ENCODE data around the gene OR5D13.

Gene OR5D13

DNA sequence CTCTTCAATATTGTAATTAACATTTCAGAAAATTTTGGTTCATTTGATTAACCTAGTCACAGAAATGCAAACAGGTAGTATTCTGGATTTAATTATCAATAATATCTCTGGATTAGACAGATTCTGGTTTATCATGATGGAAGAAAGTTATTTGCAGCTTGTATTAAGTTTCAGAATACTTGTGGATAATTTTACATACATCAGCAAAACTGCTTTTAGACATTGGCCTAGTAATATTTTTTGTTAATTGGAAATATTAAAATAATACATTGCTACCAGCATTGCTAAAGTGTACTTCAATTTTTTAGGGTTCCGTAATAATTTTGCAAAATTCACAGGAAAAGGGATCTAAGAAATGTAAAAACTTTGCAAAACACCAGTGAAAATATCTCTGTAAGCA lies 18.4 kb downstream of the OR5D13 start:
- Histone ChIP-seq H3K79me2 (ENCODE audit: control insufficient read depth, low read length) (no peaks in the 10 kb centered on the region), H3F3A (ENCODE audit: control insufficient read depth, insufficient read depth) (no peaks in the 10 kb centered on the region), H4K20me1 (ENCODE audit: control insufficient read depth, insufficient read depth, low read depth, low read length) (no peaks in the 10 kb centered on the region), H3K9me3 (ENCODE audit: control insufficient read depth, insufficient read depth, low read length) (no peaks in the 10 kb centered on the region), H3K9me2 (replicated peaks; ENCODE audit: control insufficient read depth, low read length) (no peaks in the 10 kb centered on the region; the same call in 1 of the 2 replicates), H3K27ac (ENCODE audit: low read depth, low read length) (no peak overlapping the region), H3K4me3 (ENCODE audit: low read length) (no peak overlapping the region), H3K4me2 (ENCODE audit: low read length) (no peak overlapping the region), H3K36me3 (ENCODE audit: control insufficient read depth, low read length) (no peaks in the 10 kb centered on the region), H3K4me1 (ENCODE audit: control insufficient read depth, low read length) (no peaks in the 10 kb centered on the region), H3K27me3 (ENCODE audit: control insufficient read depth, low read length) (no peaks in the 10 kb centered on the region)
- TF ChIP-seq, protein P1, sequence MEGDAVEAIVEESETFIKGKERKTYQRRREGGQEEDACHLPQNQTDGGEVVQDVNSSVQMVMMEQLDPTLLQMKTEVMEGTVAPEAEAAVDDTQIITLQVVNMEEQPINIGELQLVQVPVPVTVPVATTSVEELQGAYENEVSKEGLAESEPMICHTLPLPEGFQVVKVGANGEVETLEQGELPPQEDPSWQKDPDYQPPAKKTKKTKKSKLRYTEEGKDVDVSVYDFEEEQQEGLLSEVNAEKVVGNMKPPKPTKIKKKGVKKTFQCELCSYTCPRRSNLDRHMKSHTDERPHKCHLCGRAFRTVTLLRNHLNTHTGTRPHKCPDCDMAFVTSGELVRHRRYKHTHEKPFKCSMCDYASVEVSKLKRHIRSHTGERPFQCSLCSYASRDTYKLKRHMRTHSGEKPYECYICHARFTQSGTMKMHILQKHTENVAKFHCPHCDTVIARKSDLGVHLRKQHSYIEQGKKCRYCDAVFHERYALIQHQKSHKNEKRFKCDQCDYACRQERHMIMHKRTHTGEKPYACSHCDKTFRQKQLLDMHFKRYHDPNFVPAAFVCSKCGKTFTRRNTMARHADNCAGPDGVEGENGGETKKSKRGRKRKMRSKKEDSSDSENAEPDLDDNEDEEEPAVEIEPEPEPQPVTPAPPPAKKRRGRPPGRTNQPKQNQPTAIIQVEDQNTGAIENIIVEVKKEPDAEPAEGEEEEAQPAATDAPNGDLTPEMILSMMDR (IDR thresholded peaks at IDR 0.05; ENCODE audit: low read depth, low read length, poor library complexity, severe bottlenecking) = no peak
- TF ChIP-seq EZH2phosphoT487 (IDR thresholded peaks at IDR 0.05; ENCODE audit: borderline replicate concordance, low read length) = no peak

DNA sequence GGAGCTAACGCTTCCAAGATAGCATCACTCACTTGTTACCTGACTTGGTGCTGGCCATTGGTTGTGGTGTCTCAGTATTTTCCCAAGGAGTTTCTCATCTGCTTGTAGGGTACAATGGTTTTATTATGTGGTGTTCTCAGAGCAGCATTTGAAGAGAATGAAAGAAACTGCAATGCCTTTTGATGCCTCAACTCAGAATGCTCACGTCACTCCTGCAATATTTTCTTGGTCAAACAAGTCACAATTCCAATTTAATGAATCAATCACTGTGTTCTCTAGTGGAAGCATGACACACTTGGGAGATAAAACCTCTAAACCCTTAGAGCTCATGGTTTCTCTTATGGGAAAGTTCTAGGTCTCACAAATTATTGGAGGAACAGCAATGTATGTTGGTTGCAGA lies 20.1 kb downstream of the OR5D13 start:
- no peaks in the 10 kb centered on the region for H3F3A ChIP-seq (ENCODE audit: control insufficient read depth, insufficient read depth)
- no peak overlapping the region for H3K4me2 ChIP-seq (ENCODE audit: low read length)
- no peaks in the 10 kb centered on the region for H3K79me2 ChIP-seq (ENCODE audit: control insufficient read depth, low read length)
- H3K27me3 ChIP-seq (ENCODE audit: control insufficient read depth, low read length) = no peaks in the 10 kb centered on the region
- no peaks in the 10 kb centered on the region for H4K20me1 ChIP-seq (ENCODE audit: control insufficient read depth, insufficient read depth, low read depth, low read length)
- H3K4me3 ChIP-seq (ENCODE audit: low read length) = no peak overlapping the region
- TF ChIP-seq, protein P1 (IDR thresholded peaks at IDR 0.05; ENCODE audit: low read depth, low read length, poor library complexity, severe bottlenecking) = no peak
- TF ChIP-seq EZH2phosphoT487 (IDR thresholded peaks at IDR 0.05; ENCODE audit: borderline replicate concordance, low read length) = no peak
- no peaks in the 10 kb centered on the region for H3K9me3 ChIP-seq (ENCODE audit: control insufficient read depth, insufficient read depth, low read length)
- no peak overlapping the region for H3K27ac ChIP-seq (ENCODE audit: low read depth, low read length)
- no peaks in the 10 kb centered on the region for H3K4me1 ChIP-seq (ENCODE audit: control insufficient read depth, low read length)
- H3K36me3 ChIP-seq (ENCODE audit: control insufficient read depth, low read length) = no peaks in the 10 kb centered on the region
- H3K9me2 ChIP-seq (replicated peaks; ENCODE audit: control insufficient read depth, low read length) = no peaks in the 10 kb centered on the region; the same call in 1 of the 2 replicates

DNA sequence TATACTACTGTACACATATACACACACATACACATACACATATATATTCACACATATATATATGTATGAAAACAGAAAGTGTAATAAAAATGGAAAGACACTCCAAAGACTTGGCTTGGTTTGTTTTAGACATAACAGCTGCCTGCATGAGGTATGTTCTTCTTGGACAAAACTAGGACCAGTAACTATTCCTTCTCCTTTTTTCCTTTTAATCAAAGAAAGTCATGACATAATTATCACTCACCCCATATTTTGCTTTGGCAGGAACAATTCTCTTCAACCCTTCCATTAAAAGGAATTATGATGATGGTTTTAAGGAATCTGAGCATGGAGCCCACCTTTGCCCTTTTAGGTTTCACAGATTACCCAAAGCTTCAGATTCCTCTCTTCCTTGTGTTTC lies 22.0 kb downstream of the OR5D13 start, which contains the start of gene OR5D14:
OR5D14 (plus strand) TSS at position 301 of the 400 bp plus-strand sequence; CDS start at position 301, 0 bp downstream.
- Histone ChIP-seq H3K4me3 (ENCODE audit: low read length) (no peak within 1 kb of the TSS), H3K4me1 (ENCODE audit: control insufficient read depth, low read length) (no peaks in the 10 kb centered on the region), H3K9me3 (ENCODE audit: control insufficient read depth, insufficient read depth, low read length) (no peaks in the 10 kb centered on the region)

More for the DNA sequence above, 22.0 kb downstream of the OR5D13 start, which contains the start of gene OR5D14:
- Histone ChIP-seq H4K20me1 (ENCODE audit: control insufficient read depth, insufficient read depth, low read depth, low read length) (no peaks in the 10 kb centered on the region), H3K9me2 (replicated peaks; ENCODE audit: control insufficient read depth, low read length) (no peaks in the 10 kb centered on the region; the same call in 1 of the 2 replicates), H3F3A (ENCODE audit: control insufficient read depth, insufficient read depth) (no peaks in the 10 kb centered on the region), H3K79me2 (ENCODE audit: control insufficient read depth, low read length) (no peaks in the 10 kb centered on the region), H3K36me3 (ENCODE audit: control insufficient read depth, low read length) (no peaks in the 10 kb centered on the region), H3K4me2 (ENCODE audit: low read length) (no peak within 1 kb of the TSS), H3K27me3 (ENCODE audit: control insufficient read depth, low read length) (no peaks in the 10 kb centered on the region), H3K27ac (ENCODE audit: low read depth, low read length) (no peak within 1 kb of the TSS)
- TF ChIP-seq, protein P1 (IDR thresholded peaks at IDR 0.05; ENCODE audit: low read depth, low read length, poor library complexity, severe bottlenecking) = no peak
- no peak for TF ChIP-seq EZH2phosphoT487 (IDR thresholded peaks at IDR 0.05; ENCODE audit: borderline replicate concordance, low read length)
